GM04504 (cell line): Measurements from ENCODE around the gene HSPA1B.
"Not testable (repeated sequence)": the region's sequence is repeated elsewhere in the genome, so short reads cannot be mapped to it uniquely, and the experiment has no call there.

Experiments
- DNase-seq: peaks from one replicate; pipeline ENCODE4 v3.0.0-alpha.2; 2012; ENCODE audit warnings: low read depth

Gene HSPA1B

GRCh38 chr6:31826793-31827285, 699 bp upstream of the HSPA1B start:
- DNase-seq = peak; percentile 58

GRCh38 chr6:31829633-31830283, 2.2 kb downstream of the HSPA1B start:
- no peak for DNase-seq

- DNase-seq = no peak
Observed at GRCh38 chr6:31830886-31831335, 3.4 kb downstream of the HSPA1B start.

- DNase-seq = no peak
Observed at GRCh38 chr6:31831350-31832215, 4.0 kb downstream of the HSPA1B start.

- DNase-seq = peak; percentile 77
Observed at GRCh38 chr6:31834367-31835250, 7.1 kb downstream of the HSPA1B start.

- no peak for DNase-seq
Observed at GRCh38 chr6:31836047-31836473, 8.5 kb downstream of the HSPA1B start.

GRCh38 chr6:31836474-31837368, 9.2 kb downstream of the HSPA1B start:
- no peak for DNase-seq

- DNase-seq = no peak
Observed at GRCh38 chr6:31837369-31838113, 10.0 kb downstream of the HSPA1B start.

- not testable (repeated sequence) for DNase-seq
Observed at GRCh38 chr6:31838114-31838553, 10.6 kb downstream of the HSPA1B start.

GRCh38 chr6:31838968-31839367, 11.4 kb downstream of the HSPA1B start:
- no peak for DNase-seq

GRCh38 chr6:31839779-31840126, 12.2 kb downstream of the HSPA1B start:
- not testable (repeated sequence) for DNase-seq

- no peak for DNase-seq
Observed at GRCh38 chr6:31842053-31842452, 14.5 kb downstream of the HSPA1B start.

GRCh38 chr6:31844507-31844906, 17.0 kb downstream of the HSPA1B start:
- no peak for DNase-seq

GRCh38 chr6:31847276-31847978, 19.9 kb downstream of the HSPA1B start:
- DNase-seq = no peak

- DNase-seq = no peak
Observed at GRCh38 chr6:31850765-31851484, 23.4 kb downstream of the HSPA1B start.

- no peak for DNase-seq
Observed at GRCh38 chr6:31851485-31851832, 23.9 kb downstream of the HSPA1B start.

- DNase-seq = not testable (repeated sequence)
Observed at GRCh38 chr6:31851980-31852718, 24.6 kb downstream of the HSPA1B start.

GRCh38 chr6:31857774-31858173, 30.2 kb downstream of the HSPA1B start:
- DNase-seq = not testable (repeated sequence)
